GM19397 (cell line): ENCODE results near the gene GFOD1.
"Not testable (repeated sequence)": the region's sequence is repeated elsewhere in the genome, so short reads cannot be mapped to it uniquely, and the experiment has no call there.

ENCODE experiments used
- ATAC-seq: cut with Tn5 transposase; IDR thresholded peaks from one replicate; pipeline ENCODE4 v1.9.1; 2021; ENCODE audit warnings: mild to moderate bottlenecking, moderate library complexity; ENCODE audit not compliant: unreplicated experiment

GFOD1 gene

GRCh38 chr6:13331516-13332348, 155.7 kb downstream of the GFOD1 start:
- ATAC-seq, result no peak

- ATAC-seq, result no peak
Observed at GRCh38 chr6:13328875-13329183, 158.6 kb downstream of the GFOD1 start.

- peak; percentile 96 for ATAC-seq
Observed at GRCh38 chr6:13328076-13328874, 159.1 kb downstream of the GFOD1 start, which contains the start of gene TBC1D7. TBC1D7 (minus strand) TSS chr6:13328537; CDS start chr6:13326898, 1,639 bp downstream.

- ATAC-seq, result no peak
Observed at GRCh38 chr6:13327691-13328075, 159.7 kb downstream of the GFOD1 start.

- not testable (repeated sequence) for ATAC-seq
Observed at GRCh38 chr6:13326031-13326586, 161.3 kb downstream of the GFOD1 start.

GRCh38 chr6:13319891-13320564, 167.4 kb downstream of the GFOD1 start:
- ATAC-seq, result no peak

GRCh38 chr6:13318821-13319220, 168.6 kb downstream of the GFOD1 start:
- no peak for ATAC-seq

- no peak for ATAC-seq
Observed at GRCh38 chr6:13315896-13316295, 171.5 kb downstream of the GFOD1 start.

- ATAC-seq, result no peak
Observed at GRCh38 chr6:13314806-13315205, 172.6 kb downstream of the GFOD1 start.

- no peak for ATAC-seq
Observed at GRCh38 chr6:13311155-13311554, 176.2 kb downstream of the GFOD1 start.

GRCh38 chr6:13308332-13308731, 179.1 kb downstream of the GFOD1 start:
- ATAC-seq, result no peak
